Fibroblast of the conjunctiva (primary cell): ENCODE data around the gene HMMR.
"Not testable (repeated sequence)": the region's sequence is repeated elsewhere in the genome, so short reads cannot be mapped to it uniquely, and the experiment has no call there.

Experiments used
- DNase-seq: peaks from one replicate; pipeline ENCODE4 v3.0.0-alpha.2; 2010; ENCODE audit warnings: low read depth

The HMMR gene

GRCh38 chr5:163460562-163461171 is at the start of gene HMMR:
Gene HMMR (plus strand): TSS chr5:163460632. CDS start chr5:163460693, 61 bp downstream.
- DNase-seq = no peak

DNA sequence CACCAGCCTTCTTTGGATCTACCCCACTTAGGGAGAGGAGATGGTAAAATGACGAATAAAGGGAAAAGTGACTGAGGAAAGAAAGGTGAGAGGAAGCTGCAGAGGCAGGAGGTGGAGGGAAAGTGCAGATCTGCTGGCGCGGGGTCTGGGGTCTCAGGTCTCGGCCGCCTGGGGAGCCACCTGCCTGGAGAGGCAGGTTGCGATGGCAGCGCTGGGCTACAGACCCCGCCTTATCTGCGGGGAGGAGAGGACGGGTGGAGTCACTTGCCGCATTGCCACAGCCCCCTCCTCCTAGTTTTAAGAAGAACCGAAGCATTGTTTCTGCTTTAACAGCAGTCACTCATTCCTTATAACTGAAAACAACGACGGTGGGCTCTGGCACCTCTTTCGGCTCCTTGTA is 44.8 kb upstream of the HMMR start:
- not testable (repeated sequence) for DNase-seq

DNA sequence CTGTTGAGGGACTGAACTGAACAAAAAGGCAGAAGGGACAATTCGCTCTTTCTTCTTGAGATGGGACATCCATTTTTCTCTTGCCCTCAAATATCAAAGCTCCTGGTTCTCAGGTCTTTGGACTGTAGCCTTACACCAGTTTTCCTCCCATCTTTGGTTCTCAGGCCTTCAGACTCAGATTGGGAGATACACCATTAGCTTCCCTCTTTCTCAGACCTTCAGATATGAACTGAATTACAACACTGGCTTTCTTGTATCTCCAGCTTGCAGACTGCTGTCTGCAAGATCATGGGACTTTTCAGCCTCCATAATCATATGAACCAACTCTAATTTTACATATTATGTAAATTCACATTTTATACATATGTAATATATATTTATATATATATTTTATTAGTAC is 35.6 kb upstream of the HMMR start:
- no peak for DNase-seq

DNA sequence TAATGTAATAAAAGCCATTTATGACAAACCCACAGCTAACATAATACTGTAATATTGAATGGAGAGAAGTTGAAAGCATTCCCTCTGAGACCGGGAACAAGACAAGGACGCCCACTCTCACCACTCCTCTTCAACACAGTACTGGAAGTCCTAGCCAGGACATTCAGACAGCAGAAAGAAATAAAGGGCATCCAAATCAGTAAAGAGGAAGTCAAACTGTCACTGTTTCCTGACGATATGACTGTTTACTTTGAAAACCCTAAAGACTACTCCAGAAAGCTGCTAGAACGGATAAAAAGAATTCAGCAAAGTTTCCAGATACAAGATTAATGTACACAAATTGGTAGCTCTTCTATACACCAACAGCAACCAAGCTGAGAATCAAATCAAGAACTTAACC is 34.3 kb upstream of the HMMR start:
- not testable (repeated sequence) for DNase-seq

- no peak for DNase-seq
Measured at GRCh38 chr5:163432544-163432943, 27.9 kb upstream of the HMMR start.

DNA sequence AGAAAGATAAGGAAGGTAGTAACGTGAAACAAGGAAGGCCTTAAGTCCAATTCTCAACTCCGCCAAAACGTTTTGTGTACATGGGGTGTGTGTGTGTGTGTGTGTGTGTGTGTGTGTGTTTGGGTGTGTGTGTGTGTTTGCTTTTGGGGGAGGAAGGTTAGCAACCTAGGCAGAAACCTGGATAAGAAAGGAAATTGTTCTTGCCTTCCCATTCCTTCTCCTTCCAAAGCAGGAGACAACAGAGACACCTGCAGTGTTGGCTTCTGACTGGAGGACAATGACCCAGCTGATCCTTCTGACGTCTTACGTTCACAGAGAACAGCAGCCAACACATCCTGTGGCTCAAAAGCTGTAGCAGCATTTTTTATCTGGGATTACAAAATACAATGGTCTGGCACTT is 27.2 kb upstream of the HMMR start:
- DNase-seq = no peak

- no peak for DNase-seq
Measured at GRCh38 chr5:163434401-163434866, 26.0 kb upstream of the HMMR start.

GRCh38 chr5:163436515-163436914 is 23.9 kb upstream of the HMMR start:
- DNase-seq = no peak

GRCh38 chr5:163437011-163437308 is 23.5 kb upstream of the HMMR start:
- DNase-seq = no peak

- DNase-seq = peak; percentile 93
Measured at GRCh38 chr5:163437309-163438182, 22.9 kb upstream of the HMMR start, which contains the start of gene CCNG1. Gene CCNG1 (plus strand): TSS chr5:163437595. CDS start chr5:163439257, 1,662 bp downstream.

DNA sequence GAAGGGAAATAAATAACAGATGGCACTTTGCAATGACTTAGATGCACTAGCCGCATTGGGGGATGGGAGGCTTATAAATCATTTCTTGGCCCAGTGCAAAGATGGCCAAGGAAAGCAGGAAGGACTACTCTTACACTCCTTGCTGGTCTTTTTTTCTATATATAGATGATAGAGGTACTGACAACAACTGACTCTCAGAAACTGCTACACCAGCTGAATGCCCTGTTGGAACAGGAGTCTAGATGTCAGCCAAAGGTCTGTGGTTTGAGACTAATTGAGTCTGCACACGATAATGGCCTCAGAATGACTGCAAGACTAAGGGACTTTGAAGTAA is 21.4 kb upstream of the HMMR start:
- DNase-seq = no peak

GRCh38 chr5:163440954-163441353 is 19.5 kb upstream of the HMMR start:
- no peak for DNase-seq

GRCh38 chr5:163444526-163444925 is 15.9 kb upstream of the HMMR start:
- no peak for DNase-seq

DNA sequence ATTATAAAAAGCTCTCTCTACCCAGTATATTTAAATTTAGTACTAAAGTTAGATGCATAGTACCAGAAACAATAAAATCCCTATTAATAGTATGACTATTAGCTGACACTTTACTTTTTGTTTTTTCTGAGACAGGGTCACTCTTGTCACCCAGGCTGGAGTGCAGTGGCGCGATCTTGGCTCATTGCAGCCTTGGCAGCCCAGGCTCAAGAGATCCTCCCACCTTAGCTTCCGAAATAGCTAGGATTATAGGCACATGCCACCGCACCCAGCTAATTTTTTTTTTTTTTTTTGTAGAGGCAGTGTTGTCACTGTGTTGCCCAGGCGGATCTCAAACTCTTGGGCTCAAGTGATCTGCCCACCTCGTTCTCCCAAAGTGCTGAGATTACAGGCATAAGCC is 15.1 kb upstream of the HMMR start:
- DNase-seq = no peak

- no peak for DNase-seq
Measured at GRCh38 chr5:163447191-163447590, 13.2 kb upstream of the HMMR start.

GRCh38 chr5:163447875-163448274 is 12.6 kb upstream of the HMMR start:
- no peak for DNase-seq

GRCh38 chr5:163448491-163448890 is 11.9 kb upstream of the HMMR start:
- DNase-seq = no peak

- no peak for DNase-seq
Measured at GRCh38 chr5:163451489-163451888, 8.9 kb upstream of the HMMR start.

GRCh38 chr5:163453705-163454104 is 6.7 kb upstream of the HMMR start:
- no peak for DNase-seq

DNA sequence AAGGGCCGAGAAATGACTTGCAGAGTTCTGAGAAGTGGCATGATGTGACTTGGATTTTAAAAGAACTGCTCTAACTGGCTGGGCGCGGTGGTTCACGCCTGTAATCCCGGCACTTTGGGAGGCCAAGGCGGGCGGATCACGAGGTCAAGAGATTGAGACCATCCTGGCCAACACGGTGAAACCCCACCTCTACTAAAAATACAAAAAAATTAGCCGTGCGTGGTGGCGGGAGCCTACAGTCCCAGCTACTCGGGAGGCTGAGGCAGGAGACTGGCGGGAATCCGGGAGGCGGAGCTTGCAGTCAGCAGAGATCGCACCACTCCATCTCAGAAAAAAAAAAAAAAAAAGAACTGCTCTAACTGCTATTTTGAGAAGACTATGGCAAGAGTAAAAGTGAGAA is 5.0 kb upstream of the HMMR start:
- DNase-seq = not testable (repeated sequence)

- DNase-seq = no peak
Measured at GRCh38 chr5:163456029-163456589, 4.3 kb upstream of the HMMR start.

DNA sequence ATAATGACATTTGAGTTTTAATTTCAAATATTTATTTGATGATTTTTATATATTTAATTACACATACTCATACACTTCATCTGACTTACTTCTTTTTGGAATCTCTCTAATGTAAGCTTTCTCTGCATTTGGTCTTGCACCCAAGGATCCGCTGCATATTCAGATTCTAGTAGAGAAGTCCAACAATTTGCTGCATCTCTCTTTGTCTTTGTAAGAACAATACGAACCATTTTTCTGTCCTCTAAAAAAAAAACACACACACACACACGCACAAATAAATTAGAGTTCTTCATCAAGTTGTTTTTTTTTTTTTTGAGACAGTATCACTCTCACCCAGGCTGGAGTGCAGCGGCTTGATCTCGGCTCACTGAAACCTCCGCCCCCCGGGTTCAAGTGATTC is 3.6 kb upstream of the HMMR start:
- no peak for DNase-seq

- DNase-seq = no peak
Measured at GRCh38 chr5:163458778-163459385, 1.6 kb upstream of the HMMR start.
